Measurements from ENCODE around the gene EEFSEC. TPM values are rescaled to one million over a fixed set of nuclear protein-coding genes. Genes with fewer than 3 reads are reported as not detected.

Gene EEFSEC
- total RNA-seq, 1 experiment from 2014 or later = 9.5 TPM

DNA sequence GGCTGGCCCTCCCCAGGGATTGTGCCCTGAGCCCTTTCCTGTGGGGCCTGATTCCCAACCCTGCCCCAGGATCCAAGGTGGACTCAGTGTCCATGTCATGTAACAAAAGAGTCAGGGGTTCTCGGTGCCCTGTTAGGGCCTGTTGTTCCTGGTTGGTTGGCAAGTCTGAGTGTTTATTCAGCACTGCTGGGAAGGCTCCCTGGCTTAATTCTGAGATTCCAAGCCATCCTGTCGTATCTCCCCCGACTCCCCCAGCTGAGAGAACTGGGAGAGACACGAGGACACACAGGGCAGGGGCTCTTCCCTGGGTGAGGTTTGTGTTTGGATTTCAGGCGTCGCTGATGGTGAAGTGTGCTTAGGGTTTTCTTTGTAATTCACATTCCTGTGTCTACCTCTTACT is 78.3 kb downstream of the EEFSEC start:
- H3T11ph ChIP-seq (ENCODE audit: low read length) = no peak overlapping the region
- no peaks in the 10 kb centered on the region; a peak in 1 of 7 replicates for H3K36me3 Mint-ChIP-seq (ENCODE audit: insufficient read depth in 1 of 3, low read depth in 3 of 3)

More for the DNA sequence above, 78.3 kb downstream of the EEFSEC start:
- Histone ChIP-seq H2AFZ (ENCODE audit: low read length) (no peak overlapping the region), H2BK15ac (ENCODE audit: low read depth, low read length) (no peak overlapping the region), H4K8ac (replicated peaks; ENCODE audit: insufficient read length, low read depth, low read length) (no peak overlapping the region), H4K20me1 (ENCODE audit: control insufficient read depth, insufficient read depth, insufficient read length) (peaks cover 4% of the 10 kb centered on the region), H3K9ac (ENCODE audit: extremely low read depth, insufficient read length, low read length) (no peak overlapping the region), H3K23ac (ENCODE audit: insufficient read length, low read depth, low read length) (no peak overlapping the region), H3K23me2 (ENCODE audit: insufficient read length, low read depth, low read length, poor library complexity, severe bottlenecking) (no peaks in the 10 kb centered on the region), H4K5ac (ENCODE audit: insufficient read length, low read depth, low read length) (no peak overlapping the region), H2BK20ac (ENCODE audit: low read depth, low read length, poor library complexity, severe bottlenecking) (no peak overlapping the region), H2BK12ac (ENCODE audit: insufficient read length, low read depth, low read length) (no peak overlapping the region), H3K9me3 (ENCODE audit: control insufficient read depth, low read depth, low read length) (no peaks in the 10 kb centered on the region), H3K79me1 (ENCODE audit: insufficient read depth, low read depth, low read length, poor library complexity, severe bottlenecking) (no peaks in the 10 kb centered on the region), H3K4me2 (ENCODE audit: insufficient read depth, insufficient read length, low read length) (no peak overlapping the region), H3K79me2 (ENCODE audit: insufficient read depth, low read length) (no peaks in the 10 kb centered on the region), H3K56ac (ENCODE audit: insufficient read length, low read depth, low read length) (no peak overlapping the region), H3K14ac (ENCODE audit: insufficient read depth, low read length) (no peak overlapping the region), H2BK120ac (ENCODE audit: low read depth, low read length, poor library complexity, severe bottlenecking) (no peak overlapping the region), H3K27me3 (ENCODE audit: insufficient read depth, low read length) (no peaks in the 10 kb centered on the region), H4K91ac (ENCODE audit: insufficient read length, low read depth, low read length) (no peak overlapping the region), H3K18ac (ENCODE audit: insufficient read length, low read depth, low read length) (no peak overlapping the region), H2AK5ac (ENCODE audit: insufficient read length, low read length) (no peak overlapping the region), H2BK5ac (ENCODE audit: insufficient read length, low read length) (no peak overlapping the region), H3K4me1 (ENCODE audit: insufficient read depth, low read length) (no peaks in the 10 kb centered on the region), H3K4ac (ENCODE audit: low read depth, low read length) (no peak overlapping the region), H3K27ac (ENCODE audit: insufficient read length, low read depth, low read length) (no peak overlapping the region)
- H3K27ac Mint-ChIP-seq = peak overlapping the region in 1 of 3 experiments; percentile 36; a peak in 1 of 7 replicates
- no peaks in the 10 kb centered on the region for H3K27me3 Mint-ChIP-seq (ENCODE audit: low read depth)
- WGBS (ENCODE audit: extremely low coverage, insufficient read length, low lambda C conversion rate) = no CpG with 5 or more reads among the region's 6 CpGs
- H3K9me3 Mint-ChIP-seq = no peaks in the 10 kb centered on the region; a peak in 1 of 5 replicates
- peaks cover 23 to 26% of the 10 kb centered on the region in 2 experiments for H3K4me1 Mint-ChIP-seq
- no peak overlapping the region for H3K4me3 Mint-ChIP-seq
- DNase-seq = peak; percentile 19
- TF ChIP-seq, protein P1, sequence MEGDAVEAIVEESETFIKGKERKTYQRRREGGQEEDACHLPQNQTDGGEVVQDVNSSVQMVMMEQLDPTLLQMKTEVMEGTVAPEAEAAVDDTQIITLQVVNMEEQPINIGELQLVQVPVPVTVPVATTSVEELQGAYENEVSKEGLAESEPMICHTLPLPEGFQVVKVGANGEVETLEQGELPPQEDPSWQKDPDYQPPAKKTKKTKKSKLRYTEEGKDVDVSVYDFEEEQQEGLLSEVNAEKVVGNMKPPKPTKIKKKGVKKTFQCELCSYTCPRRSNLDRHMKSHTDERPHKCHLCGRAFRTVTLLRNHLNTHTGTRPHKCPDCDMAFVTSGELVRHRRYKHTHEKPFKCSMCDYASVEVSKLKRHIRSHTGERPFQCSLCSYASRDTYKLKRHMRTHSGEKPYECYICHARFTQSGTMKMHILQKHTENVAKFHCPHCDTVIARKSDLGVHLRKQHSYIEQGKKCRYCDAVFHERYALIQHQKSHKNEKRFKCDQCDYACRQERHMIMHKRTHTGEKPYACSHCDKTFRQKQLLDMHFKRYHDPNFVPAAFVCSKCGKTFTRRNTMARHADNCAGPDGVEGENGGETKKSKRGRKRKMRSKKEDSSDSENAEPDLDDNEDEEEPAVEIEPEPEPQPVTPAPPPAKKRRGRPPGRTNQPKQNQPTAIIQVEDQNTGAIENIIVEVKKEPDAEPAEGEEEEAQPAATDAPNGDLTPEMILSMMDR (conservative IDR thresholded peaks at IDR 0.05) = no peak
